Left ventricle myocardium inferior (tissue), 1 donor: ENCODE measurements around the gene RSKR. TPM values are rescaled to one million over a fixed set of nuclear protein-coding genes. Genes with fewer than 3 reads are reported as not detected.

Source experiments
- DNase-seq: peaks from one replicate; pipeline ENCODE4 v3.0.0-alpha.2; 2020
- H3K27ac ChIP-seq: fragments of 200-600 bp; replicated peaks from 2 replicates; pipeline ENCODE4 v1.8.0; 2021
- H3K27me3 ChIP-seq: fragments of 200-600 bp; 2 replicates; pipeline ENCODE4 v1.8.0; 2021; ENCODE audit warnings: low read depth
- H3K36me3 ChIP-seq: fragments of 200-600 bp; 2 replicates; pipeline ENCODE4 v1.8.0; 2021
- H3K4me1 ChIP-seq: fragments of 200-600 bp; 2 replicates; pipeline ENCODE4 v1.8.0; 2021
- H3K4me3 ChIP-seq: fragments of 200-600 bp; 2 replicates; pipeline ENCODE4 v1.8.0; 2021; ENCODE audit warnings: mild to moderate bottlenecking, moderate library complexity
- H3K9me3 ChIP-seq: fragments of 200-600 bp; replicated peaks from 2 replicates; pipeline ENCODE4 v1.8.0; 2021
- CTCF ChIP-seq: fragments of 200-600 bp; IDR thresholded peaks from 2 replicates; pipeline ENCODE4 v1.8.0; 2021; ENCODE audit warnings: antibody characterized with exemption, mild to moderate bottlenecking, borderline replicate concordance
- intact Hi-C: fragments of 100-400 bp; cut with micrococcal nuclease; formaldehyde crosslinking; loops from one replicate; pipeline ENCODE4 v1.11.0; 2022
- total RNA-seq: library from RNA; stranded (reverse); fragmentation: NEBNext Ultra II Directional; extraction: Animal tissue kit (Norgen Biotek cat#: 25700); gene quantifications from one replicate; pipeline ENCODE4 v1.2.1, GENCODE V29; 2021
- donor health status: DM: no; HTN: yes; CAD: no; lungs with severe emphysema.

Gene RSKR
- total RNA-seq, 1 donor from 2014 or later = 6.7 TPM

DNA sequence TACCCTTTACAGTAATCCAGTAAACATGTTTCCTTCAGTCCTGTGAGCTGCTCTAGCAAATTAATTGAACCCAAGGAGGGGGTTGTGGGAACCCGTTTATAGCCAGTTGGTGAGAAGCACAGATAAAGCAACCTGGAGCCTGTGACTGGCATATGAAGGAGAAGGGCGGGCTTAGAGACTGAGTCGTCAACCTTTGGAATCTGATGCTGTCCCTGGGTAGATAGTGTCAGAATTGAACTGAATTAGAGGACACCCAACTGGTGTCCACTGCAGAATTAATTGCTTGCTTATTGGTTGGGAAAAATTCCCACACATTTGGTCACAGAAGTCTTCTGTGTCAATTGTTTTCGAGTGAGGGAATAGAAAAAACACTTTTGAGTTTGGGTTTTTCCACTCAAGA is 12.8 kb upstream of the RSKR start:
- Histone ChIP-seq H3K36me3 (peaks cover 85% of the 10 kb centered on the region), H3K27ac (no peak overlapping the region), H3K4me3 (no peak overlapping the region), H3K4me1 (peaks cover 16% of the 10 kb centered on the region), H3K9me3 (no peaks in the 10 kb centered on the region), H3K27me3 (no peaks in the 10 kb centered on the region)
- DNase-seq = no peak
- intact Hi-C loops = no loop called here
- no peak for TF ChIP-seq CTCF

- Histone ChIP-seq H3K27me3 (no peaks in the 10 kb centered on the region), H3K9me3 (no peaks in the 10 kb centered on the region), H3K4me3 (no peak overlapping the region), H3K36me3 (peaks cover 85% of the 10 kb centered on the region), H3K4me1 (peaks cover 16% of the 10 kb centered on the region), H3K27ac (peak overlapping the region; percentile 50)
- DNase-seq = no peak
- intact Hi-C loops = no loop called here
- no peak for TF ChIP-seq CTCF
These were observed 10.2 kb upstream of the RSKR start for GRCh38 chr17:28624148-28624547.

DNA sequence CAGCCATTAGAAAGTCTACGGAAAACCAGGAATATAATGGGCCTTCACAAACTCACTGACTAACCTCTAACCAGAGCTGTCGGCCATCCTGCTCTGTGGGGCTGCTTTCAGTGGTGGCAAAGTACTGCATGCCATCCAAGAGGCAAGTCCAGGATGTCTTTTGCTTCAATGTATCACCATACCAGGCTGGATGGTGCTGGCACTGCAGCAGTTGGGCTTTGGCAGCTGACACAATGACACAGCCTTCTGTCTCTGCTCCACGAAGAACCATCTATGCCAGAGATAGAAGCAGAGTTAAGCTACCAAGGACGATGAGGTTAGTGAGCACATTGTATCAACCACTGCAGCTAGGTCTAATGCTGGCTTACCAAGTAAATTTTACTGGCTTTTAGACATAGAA is 9.7 kb upstream of the RSKR start:
- Histone ChIP-seq H3K27me3 (no peaks in the 10 kb centered on the region), H3K4me3 (no peak overlapping the region), H3K4me1 (peaks cover 16% of the 10 kb centered on the region), H3K27ac (peak overlapping the region; percentile 50), H3K9me3 (no peaks in the 10 kb centered on the region), H3K36me3 (peaks cover 85% of the 10 kb centered on the region)
- intact Hi-C loops = no loop called here
- TF ChIP-seq CTCF = no peak
- no peak for DNase-seq

- intact Hi-C loops = no loop called here
- peaks cover 88% of the 10 kb centered on the region for H3K36me3 ChIP-seq
- no peak for DNase-seq
These were observed 8.2 kb upstream of the RSKR start for GRCh38 chr17:28622186-28622585.

DNA sequence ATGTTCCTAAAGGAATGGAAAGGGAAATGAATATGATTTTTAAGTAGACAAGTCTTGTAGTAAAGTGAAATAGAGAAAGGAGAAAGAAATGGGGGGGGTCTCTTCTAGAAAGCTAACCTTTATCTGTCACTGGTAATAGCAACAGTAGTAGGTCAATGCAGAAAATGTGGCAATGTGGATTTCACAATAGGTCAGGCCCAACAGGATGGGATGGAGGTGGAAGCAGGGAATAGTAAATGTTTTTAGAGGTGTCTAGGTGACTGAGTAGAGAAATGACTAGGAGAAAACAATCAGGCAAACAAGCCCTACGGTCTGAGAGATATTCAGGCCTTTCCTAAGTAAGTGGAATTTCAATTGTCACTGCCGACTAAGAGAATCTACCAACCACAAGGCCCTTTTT is 6.0 kb upstream of the RSKR start:
- no peak overlapping the region for H3K27ac ChIP-seq
- H3K4me1 ChIP-seq = peaks cover 16% of the 10 kb centered on the region
- intact Hi-C loops = no loop called here
- peaks cover 98% of the 10 kb centered on the region for H3K36me3 ChIP-seq
- no peak for TF ChIP-seq CTCF
- no peak for DNase-seq
- no peaks in the 10 kb centered on the region for H3K9me3 ChIP-seq
- no peak overlapping the region for H3K4me3 ChIP-seq
- no peaks in the 10 kb centered on the region for H3K27me3 ChIP-seq

More at GRCh38 chr17:28622186-28622585, 8.2 kb upstream of the RSKR start:
- H3K4me1 ChIP-seq = peaks cover 16% of the 10 kb centered on the region
- no peaks in the 10 kb centered on the region for H3K27me3 ChIP-seq
- no peak overlapping the region for H3K27ac ChIP-seq
- no peak for TF ChIP-seq CTCF
- H3K4me3 ChIP-seq = no peak overlapping the region
- H3K9me3 ChIP-seq = no peaks in the 10 kb centered on the region

DNA sequence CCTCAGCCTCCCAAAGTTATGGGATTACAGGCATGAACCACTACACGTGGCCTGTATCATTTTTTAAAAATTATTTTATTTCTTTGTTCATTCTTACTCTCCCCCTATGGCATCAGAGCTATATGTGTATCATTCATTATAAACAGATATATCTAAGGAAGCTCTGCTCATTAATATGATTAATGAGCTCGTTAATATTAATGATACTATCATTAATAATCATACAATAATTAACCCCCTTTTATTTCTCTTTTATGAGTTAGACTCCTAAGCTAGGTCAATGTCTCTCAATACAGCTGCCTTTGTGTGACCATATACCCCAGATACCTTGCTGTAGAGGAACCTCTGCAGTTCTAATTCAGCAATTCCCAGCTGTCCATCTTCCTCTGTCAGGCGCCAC is 4.5 kb upstream of the RSKR start:
- Histone ChIP-seq H3K36me3 (peaks cover 95% of the 10 kb centered on the region), H3K9me3 (no peaks in the 10 kb centered on the region), H3K4me1 (peaks cover 7% of the 10 kb centered on the region), H3K27me3 (no peaks in the 10 kb centered on the region), H3K4me3 (no peak overlapping the region), H3K27ac (no peak overlapping the region)
- TF ChIP-seq CTCF = no peak
- intact Hi-C loops = no loop called here
- DNase-seq = no peak
